Kasumi-1 (cell line): ENCODE measurements around the gene EMP3.

Source experiments
- DNase-seq, 2 experiments: peaks; one replicate each; lab custom pipeline; 2025; lab: John Stamatoyannopoulos, UW

The EMP3 gene

GRCh38 chr19:48379058-48379457 is 53.7 kb downstream of the EMP3 start:
- no peak for DNase-seq
